Measurements from ENCODE around the gene SUPT7L.

SUPT7L gene

DNA sequence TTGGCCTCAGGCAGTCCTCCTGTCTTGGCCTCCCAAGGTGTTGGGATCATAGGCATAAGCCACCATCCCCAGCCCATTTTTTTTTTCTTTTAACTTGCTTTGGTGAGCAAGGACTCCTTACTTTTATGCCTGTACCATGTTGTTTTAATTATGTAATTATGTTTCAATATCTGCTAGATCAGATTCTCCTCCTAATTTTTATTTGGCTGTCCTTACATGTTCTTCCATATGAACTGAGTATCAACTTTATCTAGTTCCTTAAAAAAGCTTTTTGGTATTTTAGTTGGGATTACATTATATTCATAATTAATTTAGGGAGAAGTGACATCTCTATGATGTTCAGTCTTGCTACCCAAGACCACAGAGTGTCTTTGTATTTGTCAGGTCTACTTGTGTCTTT is 18.2 kb downstream of the SUPT7L start:
- TF ChIP-seq, protein P1, sequence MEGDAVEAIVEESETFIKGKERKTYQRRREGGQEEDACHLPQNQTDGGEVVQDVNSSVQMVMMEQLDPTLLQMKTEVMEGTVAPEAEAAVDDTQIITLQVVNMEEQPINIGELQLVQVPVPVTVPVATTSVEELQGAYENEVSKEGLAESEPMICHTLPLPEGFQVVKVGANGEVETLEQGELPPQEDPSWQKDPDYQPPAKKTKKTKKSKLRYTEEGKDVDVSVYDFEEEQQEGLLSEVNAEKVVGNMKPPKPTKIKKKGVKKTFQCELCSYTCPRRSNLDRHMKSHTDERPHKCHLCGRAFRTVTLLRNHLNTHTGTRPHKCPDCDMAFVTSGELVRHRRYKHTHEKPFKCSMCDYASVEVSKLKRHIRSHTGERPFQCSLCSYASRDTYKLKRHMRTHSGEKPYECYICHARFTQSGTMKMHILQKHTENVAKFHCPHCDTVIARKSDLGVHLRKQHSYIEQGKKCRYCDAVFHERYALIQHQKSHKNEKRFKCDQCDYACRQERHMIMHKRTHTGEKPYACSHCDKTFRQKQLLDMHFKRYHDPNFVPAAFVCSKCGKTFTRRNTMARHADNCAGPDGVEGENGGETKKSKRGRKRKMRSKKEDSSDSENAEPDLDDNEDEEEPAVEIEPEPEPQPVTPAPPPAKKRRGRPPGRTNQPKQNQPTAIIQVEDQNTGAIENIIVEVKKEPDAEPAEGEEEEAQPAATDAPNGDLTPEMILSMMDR (IDR thresholded peaks at IDR 0.05) = no peak
- H3K4me3 ChIP-seq = no peak overlapping the region
- intact Hi-C loops (cut with DNase I; ENCODE audit: low total_unique reads) = no loop called here
- no peaks in the 10 kb centered on the region for H3K27me3 ChIP-seq
- no peaks in the 10 kb centered on the region for H3K9me3 ChIP-seq
- peaks cover 72 to 92% (median 85%) of the 10 kb centered on the region in 3 donors for H3K36me3 ChIP-seq
- H3K4me1 ChIP-seq = no peaks in the 10 kb centered on the region
- no peak overlapping the region for H3K27ac ChIP-seq
- no peak for DNase-seq

DNA sequence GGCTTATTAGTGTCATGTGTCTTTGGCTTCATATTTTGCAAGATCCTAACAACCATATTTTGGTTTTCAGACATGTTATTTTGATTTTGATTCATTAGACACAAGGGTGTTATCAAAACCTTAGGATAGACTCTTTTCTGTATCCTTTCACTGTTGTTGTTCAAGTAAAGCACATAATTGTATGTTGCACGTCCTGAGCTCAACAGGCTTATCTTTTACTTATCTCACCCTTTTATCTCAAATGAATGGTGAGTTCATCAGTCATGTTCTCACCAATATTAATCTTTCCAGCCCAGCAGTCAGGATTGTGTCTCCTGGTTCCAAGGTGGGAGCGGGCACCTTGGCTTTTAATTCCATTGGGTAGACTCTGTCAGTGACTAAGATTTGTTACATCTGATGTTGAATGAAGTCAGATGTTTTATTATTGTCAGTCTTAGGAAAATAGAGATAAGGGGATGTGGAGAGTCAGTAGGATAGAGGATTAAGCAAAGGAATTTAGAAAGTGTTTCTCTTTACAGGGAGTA is 22.6 kb downstream of the SUPT7L start:
- Histone ChIP-seq H3K27ac (no peak overlapping the region), H3K27me3 (no peaks in the 10 kb centered on the region), H3K9me3 (no peaks in the 10 kb centered on the region), H3K4me3 (no peak overlapping the region), H3K36me3 (peaks cover 75 to 92% (median 83%) of the 10 kb centered on the region in 3 donors), H3K4me1 (no peaks in the 10 kb centered on the region)
- intact Hi-C loops (cut with DNase I; ENCODE audit: low total_unique reads) = no loop called here
- TF ChIP-seq, protein P1 (IDR thresholded peaks at IDR 0.05) = no peak
- DNase-seq = no peak

DNA sequence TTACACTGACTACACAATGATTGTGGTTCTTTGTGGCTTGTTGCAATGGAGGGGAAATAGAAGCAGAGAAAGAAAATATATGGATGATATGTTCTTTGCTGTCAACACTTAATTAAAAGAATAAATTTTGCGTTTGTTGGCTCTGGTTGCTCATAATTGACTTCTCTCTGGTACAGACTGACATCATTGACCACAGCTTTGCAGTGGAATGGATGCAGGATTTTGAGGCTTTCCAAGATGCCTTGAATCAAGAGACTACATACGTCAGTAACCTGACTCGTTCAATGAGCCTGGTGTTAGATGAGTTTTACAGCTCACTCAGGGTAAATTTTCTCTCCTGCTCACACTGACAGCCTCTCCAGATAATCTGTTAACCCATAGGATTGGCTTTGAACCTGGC is 24.7 kb downstream of the SUPT7L start:
- Histone ChIP-seq H3K9me3 (no peaks in the 10 kb centered on the region), H3K4me3 (no peak overlapping the region), H3K27me3 (no peaks in the 10 kb centered on the region), H3K36me3 (peaks cover 77 to 95% (median 89%) of the 10 kb centered on the region in 3 donors), H3K27ac (no peak overlapping the region), H3K4me1 (no peaks in the 10 kb centered on the region)
- TF ChIP-seq, protein P1 (IDR thresholded peaks at IDR 0.05) = no peak
- intact Hi-C loops (cut with DNase I; ENCODE audit: low total_unique reads) = no loop called here
- DNase-seq = no peak

DNA sequence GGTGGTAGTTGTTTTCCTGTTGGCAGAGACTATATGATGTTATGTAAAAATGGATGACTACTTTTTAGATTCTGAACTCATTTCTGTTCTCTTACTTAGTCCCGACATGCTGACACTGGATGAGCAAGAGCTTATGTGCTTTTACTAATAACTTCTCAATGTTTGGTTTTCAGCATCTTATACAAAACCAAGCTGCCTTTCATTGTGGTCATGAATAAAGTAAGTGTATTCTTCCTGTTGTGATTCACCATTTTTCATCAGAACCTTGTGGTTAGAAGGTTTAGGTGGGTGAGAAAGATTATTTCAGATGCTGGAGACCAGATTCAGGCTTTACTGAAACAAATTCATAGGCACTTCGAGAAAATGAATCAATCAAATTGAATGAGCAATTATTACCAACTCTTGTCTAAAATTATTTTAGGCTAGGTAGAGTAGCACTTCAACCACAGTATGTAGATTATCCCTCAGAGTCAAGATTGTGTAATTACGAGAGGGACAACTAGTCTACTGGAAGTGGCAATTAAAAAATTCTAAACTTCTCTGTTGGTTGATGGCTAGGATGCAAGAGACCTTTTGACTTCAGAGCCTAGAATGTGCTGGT is 25.3 kb downstream of the SUPT7L start:
- Histone ChIP-seq H3K27me3 (no peaks in the 10 kb centered on the region), H3K27ac (no peak overlapping the region), H3K9me3 (no peaks in the 10 kb centered on the region), H3K4me1 (no peaks in the 10 kb centered on the region), H3K4me3 (no peak overlapping the region), H3K36me3 (peaks cover 77 to 95% (median 90%) of the 10 kb centered on the region in 3 donors)
- DNase-seq = no peak
- intact Hi-C loops (cut with DNase I; ENCODE audit: low total_unique reads) = no loop called here
- TF ChIP-seq, protein P1 (IDR thresholded peaks at IDR 0.05) = no peak

DNA sequence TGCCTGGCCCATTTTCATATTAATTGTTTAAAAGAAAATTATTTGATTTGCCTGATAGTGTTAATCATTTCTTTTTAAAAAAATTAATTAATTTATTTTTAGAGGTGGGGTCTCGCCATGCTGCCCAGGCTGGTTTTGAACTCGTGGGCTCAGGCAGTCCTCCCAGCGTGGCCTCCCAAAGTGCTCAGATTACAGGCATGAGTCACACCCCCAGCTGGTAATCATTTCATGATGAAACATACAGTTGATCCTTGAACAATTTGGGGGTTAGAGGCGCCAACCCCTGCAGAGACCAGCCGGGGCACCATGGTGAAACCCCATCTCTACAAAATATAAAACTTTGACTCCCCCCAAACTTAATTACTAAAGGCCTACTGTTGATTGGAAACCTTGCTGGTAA is 26.6 kb downstream of the SUPT7L start:
- peaks cover 70 to 94% (median 93%) of the 10 kb centered on the region in 3 donors for H3K36me3 ChIP-seq
- H3K27ac ChIP-seq = no peak overlapping the region
- no peak for DNase-seq
- no peaks in the 10 kb centered on the region for H3K4me1 ChIP-seq
- H3K9me3 ChIP-seq = no peaks in the 10 kb centered on the region
- intact Hi-C loops (cut with DNase I; ENCODE audit: low total_unique reads) = no loop called here
- TF ChIP-seq, protein P1 (IDR thresholded peaks at IDR 0.05) = no peak
- no peaks in the 10 kb centered on the region for H3K27me3 ChIP-seq
- no peak overlapping the region for H3K4me3 ChIP-seq
